Upper lobe of right lung (tissue), 1 donor: ENCODE measurements around the gene CCDC27. TPM values are rescaled to one million over a fixed set of nuclear protein-coding genes. Genes with fewer than 3 reads are reported as not detected.
"Not testable (repeated sequence)": the region's sequence is repeated elsewhere in the genome, so short reads cannot be mapped to it uniquely, and the experiment has no call there.

Experiments used
- ATAC-seq: fragments of 200-7000 bp; cut with Tn5 transposase; one replicate; pipeline ENCODE4 v1.9.1; 2020; ENCODE audit warnings: mild to moderate bottlenecking, moderate library complexity
- DNase-seq: peaks from one replicate; pipeline ENCODE4 v3.0.0-alpha.2; 2020
- H3K27ac ChIP-seq: fragments of 200-600 bp; one replicate; pipeline ENCODE4 v1.8.0; 2022
- H3K27me3 ChIP-seq: fragments of 200-600 bp; one replicate; pipeline ENCODE4 v1.8.0; 2022; ENCODE audit warnings: mild to moderate bottlenecking
- H3K36me3 ChIP-seq: fragments of 200-600 bp; one replicate; pipeline ENCODE4 v1.8.0; 2022
- H3K4me1 ChIP-seq: fragments of 200-600 bp; one replicate; pipeline ENCODE4 v1.8.0; 2022
- H3K4me3 ChIP-seq: fragments of 200-600 bp; one replicate; pipeline ENCODE4 v1.8.0; 2022; ENCODE audit warnings: mild to moderate bottlenecking
- H3K9me3 ChIP-seq: fragments of 200-600 bp; one replicate; pipeline ENCODE4 v1.8.0; 2022
- intact Hi-C: fragments of 100-400 bp; cut with DNase I; formaldehyde crosslinking; loops from one replicate; pipeline ENCODE4 v1.11.0; 2022
- total RNA-seq: library from RNA; stranded (reverse); fragmentation: NEBNext Ultra II Directional; extraction: Animal tissue kit (Norgen Biotek cat#: 25700); gene quantifications from one replicate; pipeline ENCODE4 v1.2.1, GENCODE V29; 2021
- TF ChIP-seq, protein P1 (sequence below): fragments of 200-600 bp; IDR thresholded peaks from one replicate; pipeline ENCODE4 v1.8.0; 2022; ENCODE audit warnings: antibody characterized with exemption
- donor health status: DM: no; HTN: yes; CAD: no; lungs with severe emphysema.

Gene CCDC27
- total RNA-seq, 1 donor from 2014 or later: not detected

DNA sequence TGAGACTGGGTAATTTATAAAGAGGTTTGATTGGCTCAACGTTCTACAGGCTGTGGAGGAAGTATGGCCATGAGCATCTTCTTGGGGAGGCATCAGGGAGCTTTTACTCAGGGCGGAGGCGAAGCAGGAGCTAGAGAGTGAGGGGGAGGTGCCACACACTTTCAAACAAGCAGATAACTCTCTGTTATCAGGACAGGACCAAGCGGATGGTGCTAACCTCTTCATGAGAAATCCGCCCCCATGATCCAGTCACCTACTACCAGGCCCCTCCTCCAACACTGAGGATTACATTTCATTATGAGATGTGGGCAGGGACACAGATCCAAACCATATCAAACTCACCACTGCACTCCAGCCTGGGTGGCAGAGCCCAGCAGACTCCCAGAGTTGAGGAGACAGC is 55.5 kb downstream of the CCDC27 start:
- TF ChIP-seq, protein P1, sequence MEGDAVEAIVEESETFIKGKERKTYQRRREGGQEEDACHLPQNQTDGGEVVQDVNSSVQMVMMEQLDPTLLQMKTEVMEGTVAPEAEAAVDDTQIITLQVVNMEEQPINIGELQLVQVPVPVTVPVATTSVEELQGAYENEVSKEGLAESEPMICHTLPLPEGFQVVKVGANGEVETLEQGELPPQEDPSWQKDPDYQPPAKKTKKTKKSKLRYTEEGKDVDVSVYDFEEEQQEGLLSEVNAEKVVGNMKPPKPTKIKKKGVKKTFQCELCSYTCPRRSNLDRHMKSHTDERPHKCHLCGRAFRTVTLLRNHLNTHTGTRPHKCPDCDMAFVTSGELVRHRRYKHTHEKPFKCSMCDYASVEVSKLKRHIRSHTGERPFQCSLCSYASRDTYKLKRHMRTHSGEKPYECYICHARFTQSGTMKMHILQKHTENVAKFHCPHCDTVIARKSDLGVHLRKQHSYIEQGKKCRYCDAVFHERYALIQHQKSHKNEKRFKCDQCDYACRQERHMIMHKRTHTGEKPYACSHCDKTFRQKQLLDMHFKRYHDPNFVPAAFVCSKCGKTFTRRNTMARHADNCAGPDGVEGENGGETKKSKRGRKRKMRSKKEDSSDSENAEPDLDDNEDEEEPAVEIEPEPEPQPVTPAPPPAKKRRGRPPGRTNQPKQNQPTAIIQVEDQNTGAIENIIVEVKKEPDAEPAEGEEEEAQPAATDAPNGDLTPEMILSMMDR: no peak
- H3K27me3 ChIP-seq: no peaks in the 10 kb centered on the region
- no peak for ATAC-seq
- no peak for DNase-seq
- no peak overlapping the region for H3K4me3 ChIP-seq
- intact Hi-C loops: no loop called here
- no peak overlapping the region for H3K27ac ChIP-seq
- H3K36me3 ChIP-seq: no peaks in the 10 kb centered on the region
- H3K4me1 ChIP-seq: no peaks in the 10 kb centered on the region
- H3K9me3 ChIP-seq: no peaks in the 10 kb centered on the region

- intact Hi-C loops: no loop called here
Measured at GRCh38 chr1:3809680-3810079, 57.4 kb downstream of the CCDC27 start.

DNA sequence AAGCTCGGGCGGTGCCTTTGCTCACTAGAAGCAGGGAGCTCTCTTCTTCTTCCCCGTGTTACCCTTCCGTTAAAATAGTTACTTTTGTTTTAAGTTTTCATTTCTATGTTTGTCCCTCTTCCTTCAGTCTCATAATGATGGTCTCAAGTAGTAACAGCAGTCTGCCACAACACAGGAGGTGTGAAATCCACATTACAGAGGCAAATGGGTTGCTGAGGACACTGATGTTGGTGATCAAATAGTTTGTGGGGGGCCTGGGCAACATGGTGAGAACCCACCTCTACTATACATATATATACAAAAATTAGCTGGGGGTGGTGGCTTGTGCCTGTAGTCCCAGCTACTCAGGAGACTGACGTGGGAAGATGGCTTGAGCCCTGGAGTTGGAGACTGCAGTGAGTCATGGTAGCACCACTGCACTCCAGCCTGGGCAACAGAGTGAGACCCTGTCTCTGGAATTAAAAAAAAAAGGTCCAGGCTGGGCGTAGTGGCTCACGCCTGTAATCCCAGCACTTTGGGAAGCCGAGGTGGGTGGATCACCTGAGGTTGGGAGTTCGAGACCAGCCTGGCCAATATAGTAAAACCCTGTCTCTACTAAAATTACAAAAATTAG is 58.0 kb downstream of the CCDC27 start:
- H3K4me1 ChIP-seq, H3K9me3 ChIP-seq, H3K27ac ChIP-seq, H3K4me3 ChIP-seq, intact Hi-C loops, ATAC-seq, H3K27me3 ChIP-seq: not testable (repeated sequence)
- DNase-seq: peak; percentile 10
- H3K36me3 ChIP-seq: peaks cover 13% of the 10 kb centered on the region

More at GRCh38 chr1:3809680-3810079, 57.4 kb downstream of the CCDC27 start:
- no peak for ATAC-seq
- TF ChIP-seq, protein P1: no peak
- Histone ChIP-seq H3K9me3 (no peaks in the 10 kb centered on the region), H3K27me3 (no peaks in the 10 kb centered on the region), H3K4me1 (no peaks in the 10 kb centered on the region), H3K36me3 (peaks cover 8% of the 10 kb centered on the region), H3K4me3 (no peak overlapping the region), H3K27ac (no peak overlapping the region)
- DNase-seq: peak; percentile 18

DNA sequence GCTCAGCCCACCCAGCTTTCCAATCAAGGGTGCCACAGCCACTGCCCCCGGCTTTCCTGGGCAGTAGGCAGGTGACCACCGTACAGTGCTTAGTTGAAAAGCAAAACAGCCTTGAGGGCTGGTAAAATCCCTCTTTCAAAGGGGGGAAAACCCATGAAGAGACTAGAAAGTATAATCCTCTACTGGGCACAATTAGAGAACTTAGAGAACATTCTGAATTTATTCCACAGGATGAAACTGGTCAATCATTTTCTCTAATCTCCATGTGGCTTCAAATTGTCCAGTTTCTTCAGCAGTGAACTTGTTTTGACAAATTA is 59.3 kb downstream of the CCDC27 start:
- ATAC-seq (no peak), DNase-seq (no peak)
- H3K4me1 ChIP-seq: no peaks in the 10 kb centered on the region
- no peak overlapping the region for H3K4me3 ChIP-seq
- intact Hi-C loops: no loop called here
- peaks cover 26% of the 10 kb centered on the region for H3K36me3 ChIP-seq
- TF ChIP-seq, protein P1: no peak
- H3K27ac ChIP-seq: no peak overlapping the region
- no peaks in the 10 kb centered on the region for H3K9me3 ChIP-seq
- no peaks in the 10 kb centered on the region for H3K27me3 ChIP-seq

DNA sequence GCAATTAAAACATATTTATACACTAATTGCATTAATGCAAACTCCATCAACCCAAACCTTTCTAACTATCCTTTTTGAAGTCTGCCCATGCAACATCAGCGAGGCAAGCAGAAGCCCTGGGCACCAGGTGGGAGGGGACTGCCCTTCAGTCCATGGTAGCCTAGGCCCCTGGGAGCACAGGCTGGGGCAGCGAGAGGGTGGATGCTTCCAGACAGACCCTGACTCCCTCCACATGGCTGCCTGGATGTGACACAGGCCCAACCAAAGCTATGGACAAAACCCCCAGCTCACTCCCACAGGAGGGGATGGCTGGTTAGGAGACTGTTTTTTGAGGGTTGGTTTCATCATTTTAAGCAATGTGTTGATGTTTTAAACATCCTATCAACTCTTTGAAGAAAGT is 61.8 kb downstream of the CCDC27 start:
- no peaks in the 10 kb centered on the region for H3K4me1 ChIP-seq
- H3K4me3 ChIP-seq: no peak overlapping the region
- peaks cover 27% of the 10 kb centered on the region for H3K36me3 ChIP-seq
- no peak overlapping the region for H3K27ac ChIP-seq
- intact Hi-C loops: no loop called here
- no peak for ATAC-seq
- TF ChIP-seq, protein P1: no peak
- peak; percentile 28 for DNase-seq
- no peaks in the 10 kb centered on the region for H3K9me3 ChIP-seq
- H3K27me3 ChIP-seq: no peaks in the 10 kb centered on the region

GRCh38 chr1:3814771-3815561 is 62.7 kb downstream of the CCDC27 start:
- intact Hi-C loops: no loop called here
- no peaks in the 10 kb centered on the region for H3K27me3 ChIP-seq
- H3K36me3 ChIP-seq: peaks cover 31% of the 10 kb centered on the region
- H3K27ac ChIP-seq: no peak overlapping the region
- peak; percentile 57 for DNase-seq
- H3K4me3 ChIP-seq: no peak overlapping the region
- H3K9me3 ChIP-seq: no peaks in the 10 kb centered on the region
- TF ChIP-seq, protein P1: no peak
- H3K4me1 ChIP-seq: no peaks in the 10 kb centered on the region
- ATAC-seq: peak; percentile 22
